Measurements from ENCODE around the gene CRYBB3.

- TF ChIP-seq CTCF (IDR thresholded peaks at IDR 0.05), result no peak
- TF ChIP-seq EZH2 (IDR thresholded peaks at IDR 0.05; ENCODE audit: borderline replicate concordance, insufficient read depth, low read depth, low read length, poor library complexity, severe bottlenecking), result no peak
These were observed 42.9 kb upstream of the CRYBB3 start for GRCh38 chr22:25156736-25157135.
